GM18873 (cell line): ENCODE results near the gene HOXD4.

Source experiments
- ATAC-seq: cut with Tn5 transposase; IDR thresholded peaks from one replicate; pipeline ENCODE4 v1.9.1; 2021; ENCODE audit warnings: mild to moderate bottlenecking, moderate library complexity, moderate number of reproducible peaks; ENCODE audit not compliant: unreplicated experiment, low FRiP score

HOXD4 gene

DNA sequence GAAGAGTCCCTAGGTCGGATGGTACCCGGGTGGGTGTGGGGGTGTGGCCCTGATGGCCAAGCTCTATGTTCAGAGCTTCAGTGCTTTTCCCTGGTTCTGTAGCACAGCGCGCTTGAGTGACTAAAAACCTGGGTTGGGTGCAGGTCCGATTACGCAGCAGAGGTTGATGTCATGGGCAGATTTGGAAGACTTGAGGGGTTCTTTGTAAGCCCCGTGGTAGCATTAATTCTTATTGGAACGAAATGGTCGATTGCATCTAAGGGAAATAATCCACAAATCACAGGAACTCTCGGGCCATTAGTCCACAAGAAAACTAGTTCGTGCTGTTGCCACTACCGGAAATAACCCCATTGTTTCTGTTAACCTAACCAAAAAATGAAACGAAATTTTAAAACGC lies 12.8 kb upstream of the HOXD4 start:
- ATAC-seq: no peak

DNA sequence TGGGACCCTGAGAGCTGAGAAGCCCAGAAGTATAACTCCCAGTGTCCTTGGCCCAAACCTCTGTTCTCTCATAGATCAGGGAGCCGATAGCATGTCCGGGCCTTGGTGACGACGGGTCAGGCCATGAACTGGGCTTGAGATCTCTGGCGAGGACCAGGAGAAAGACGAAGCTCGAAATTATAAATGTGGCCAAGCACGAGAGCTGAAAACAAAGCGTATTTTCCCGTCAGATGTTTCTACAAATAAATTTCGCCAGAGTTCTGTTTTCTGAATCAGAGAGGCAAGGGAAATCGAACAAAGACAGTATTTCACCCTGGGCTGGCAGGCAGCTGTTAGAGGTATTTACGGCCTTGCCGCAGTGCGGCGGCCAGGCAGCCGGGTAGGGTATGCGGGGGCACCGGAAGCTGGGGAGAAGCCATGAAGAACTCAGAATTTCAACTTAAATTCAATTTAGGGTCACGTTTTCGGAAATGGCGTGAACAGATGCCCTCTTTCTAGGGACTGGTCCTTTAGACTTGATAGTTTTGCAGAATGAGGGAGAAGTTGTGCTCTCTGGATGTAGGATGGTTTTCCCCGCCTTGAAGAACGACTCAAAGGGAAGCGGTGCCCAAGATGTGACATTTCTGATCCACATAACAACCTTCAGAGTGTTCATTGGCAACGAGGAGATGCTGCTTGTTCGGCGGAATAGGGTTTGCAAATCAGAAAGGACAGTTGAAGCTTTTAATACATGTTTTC lies 12.3 kb upstream of the HOXD4 start:
- no peak for ATAC-seq

DNA sequence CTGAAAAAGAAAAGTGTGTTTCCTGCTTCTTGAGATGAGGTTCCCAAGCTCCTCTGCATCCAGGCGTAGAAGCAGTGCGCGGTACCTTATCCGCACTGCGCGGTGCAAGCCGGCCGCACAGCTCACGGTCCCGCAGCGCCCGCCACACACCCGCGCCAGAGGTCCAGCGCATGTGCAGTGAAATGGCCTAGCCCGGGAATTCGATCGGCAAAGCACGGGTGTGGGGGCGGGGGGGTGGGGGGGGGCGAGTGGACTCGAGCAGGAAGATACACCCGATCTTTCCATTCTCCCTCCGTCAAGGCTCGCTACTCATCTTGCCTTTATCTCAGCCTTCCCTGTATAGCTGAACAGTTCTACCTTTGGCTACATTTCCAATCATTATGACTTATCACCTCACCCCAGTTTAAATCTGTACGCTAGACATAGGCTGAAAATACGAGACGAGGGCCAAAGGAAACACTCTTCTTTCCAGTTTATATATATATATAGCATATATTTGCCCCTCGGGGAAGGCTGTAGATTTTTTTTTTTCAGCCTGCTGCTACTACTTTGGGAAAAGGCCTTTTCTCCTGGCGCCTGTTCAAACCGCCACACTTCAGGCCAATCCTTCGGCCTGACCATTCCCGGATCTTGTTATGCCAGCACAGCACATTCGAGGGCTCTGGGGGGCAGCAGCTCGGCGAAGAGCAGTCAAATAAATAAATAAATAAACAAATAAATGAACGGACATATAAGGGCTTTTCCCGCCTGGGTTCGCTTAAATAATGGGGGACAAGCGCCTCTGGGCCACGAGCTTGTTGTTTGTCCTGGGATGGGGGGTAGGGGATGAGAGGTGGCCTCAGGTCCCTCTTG lies 11.5 kb upstream of the HOXD4 start:
- no peak for ATAC-seq

DNA sequence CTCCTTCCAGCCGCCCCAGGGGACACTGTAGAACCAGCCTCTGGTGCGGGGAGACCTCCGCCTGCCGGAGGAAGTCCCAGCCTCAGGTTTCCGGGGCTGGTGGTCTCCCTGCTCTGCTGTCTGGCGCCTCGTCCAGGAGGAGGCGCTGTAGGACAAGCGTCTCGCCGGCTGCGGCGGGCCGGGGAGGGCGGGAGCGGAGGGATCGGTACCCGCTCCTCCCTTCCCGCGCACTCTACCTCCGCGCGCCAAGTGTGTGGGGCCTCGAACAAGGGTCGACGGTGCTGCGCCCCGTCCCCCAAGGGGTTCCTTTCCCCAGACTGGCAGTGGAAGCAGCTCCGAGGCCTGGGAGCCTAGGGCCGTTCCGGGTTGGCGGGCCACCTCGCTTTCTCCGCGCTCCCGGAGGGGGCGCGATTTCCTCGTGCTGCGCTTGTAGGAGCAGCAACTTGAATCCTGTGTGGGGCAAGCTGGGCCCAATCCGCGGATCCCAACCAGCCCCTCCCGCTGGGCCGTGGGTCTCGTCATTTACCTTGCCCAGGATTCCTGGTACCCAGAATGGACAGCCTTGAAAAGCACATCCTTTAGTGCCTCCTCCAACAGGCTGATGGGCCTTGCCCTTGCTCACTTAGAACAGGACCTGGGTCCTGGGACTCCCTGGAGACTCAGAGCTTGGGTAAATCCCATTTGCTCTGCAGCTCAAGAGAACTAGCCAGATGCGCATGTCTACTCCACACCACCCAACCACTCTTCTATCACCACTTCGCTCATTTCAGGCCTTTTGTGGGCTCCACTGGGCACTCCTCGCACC lies 10.6 kb upstream of the HOXD4 start:
- peak; percentile 71 for ATAC-seq

DNA sequence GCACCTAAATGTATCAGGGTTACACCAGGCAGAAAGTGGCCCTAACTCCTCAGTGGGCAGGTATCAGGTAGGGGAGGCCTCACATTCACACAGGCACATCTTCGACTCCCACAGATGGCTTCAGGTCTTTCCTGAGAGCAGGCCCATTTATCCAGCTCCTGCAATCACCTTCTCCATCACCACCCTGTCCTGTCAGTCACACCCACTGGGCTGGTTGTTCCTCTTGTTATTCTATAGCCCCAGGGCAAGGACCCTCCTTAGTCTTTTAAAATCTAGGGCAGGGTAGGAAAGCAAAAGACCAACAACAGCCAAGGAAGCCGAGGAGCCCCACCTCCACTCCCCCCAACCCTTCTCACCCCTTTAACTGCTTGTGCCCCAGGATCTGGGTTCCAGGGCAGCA lies 9.1 kb upstream of the HOXD4 start:
- no peak for ATAC-seq

DNA sequence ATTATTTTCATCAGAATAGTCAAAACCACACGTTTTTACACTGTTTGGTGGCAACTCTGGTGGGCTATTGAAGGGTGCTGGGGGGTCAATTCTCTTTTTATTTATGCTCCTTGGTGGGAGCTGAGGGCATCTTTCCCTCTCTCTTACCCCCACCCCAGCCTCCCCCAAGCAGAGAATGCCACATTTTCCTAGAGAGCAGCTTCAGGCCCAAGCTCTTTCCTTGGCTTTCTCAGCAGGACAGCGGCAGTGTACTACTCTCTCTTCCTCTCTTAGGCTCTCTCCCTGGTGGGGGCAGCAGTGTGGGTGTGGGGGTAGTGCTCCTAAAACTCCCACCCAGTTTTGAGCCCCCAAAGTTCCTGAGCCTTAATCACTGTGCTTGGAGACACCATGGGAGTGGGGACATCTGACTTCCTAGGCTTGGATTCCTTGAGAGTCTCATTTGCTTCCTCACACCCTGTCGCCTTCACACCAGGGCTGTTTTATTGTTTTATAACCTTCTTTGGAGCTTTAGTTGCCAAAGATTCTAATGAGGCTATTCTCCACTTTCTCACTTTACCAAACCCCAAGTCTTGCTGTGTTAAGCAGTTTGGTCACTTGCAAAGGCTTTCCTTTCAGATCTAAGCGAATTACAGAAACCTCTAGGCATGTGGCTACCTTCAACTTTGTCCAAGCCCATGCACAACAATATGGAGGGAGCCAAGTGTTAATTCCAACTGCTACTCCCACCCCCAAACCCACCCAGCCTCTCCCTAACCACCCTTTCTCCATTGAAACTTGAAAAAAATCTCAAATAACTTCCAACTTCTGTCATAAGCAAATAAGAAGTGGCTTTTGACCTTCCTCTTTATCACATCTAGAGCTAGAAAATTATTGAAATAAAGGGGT lies 6.0 kb upstream of the HOXD4 start:
- ATAC-seq: no peak

DNA sequence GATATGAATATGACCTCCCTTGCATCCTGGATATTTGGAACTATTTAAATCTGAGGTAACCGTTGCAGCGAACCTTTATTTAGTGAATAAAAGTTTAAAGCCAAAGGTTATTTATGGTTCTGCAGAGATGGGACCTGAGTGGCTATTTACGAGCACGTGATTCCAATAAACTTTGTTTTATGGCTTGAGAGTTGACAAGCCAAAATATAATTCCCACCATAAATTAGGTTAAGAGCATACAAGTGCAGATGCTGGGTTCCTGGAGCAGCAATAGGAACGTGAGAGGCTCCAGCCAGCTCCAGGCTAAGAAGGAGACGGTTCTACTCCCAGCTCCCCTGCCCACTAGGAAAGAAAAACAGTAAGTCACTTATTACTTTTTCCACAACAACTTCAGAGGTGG lies 5.2 kb upstream of the HOXD4 start:
- ATAC-seq: no peak

DNA sequence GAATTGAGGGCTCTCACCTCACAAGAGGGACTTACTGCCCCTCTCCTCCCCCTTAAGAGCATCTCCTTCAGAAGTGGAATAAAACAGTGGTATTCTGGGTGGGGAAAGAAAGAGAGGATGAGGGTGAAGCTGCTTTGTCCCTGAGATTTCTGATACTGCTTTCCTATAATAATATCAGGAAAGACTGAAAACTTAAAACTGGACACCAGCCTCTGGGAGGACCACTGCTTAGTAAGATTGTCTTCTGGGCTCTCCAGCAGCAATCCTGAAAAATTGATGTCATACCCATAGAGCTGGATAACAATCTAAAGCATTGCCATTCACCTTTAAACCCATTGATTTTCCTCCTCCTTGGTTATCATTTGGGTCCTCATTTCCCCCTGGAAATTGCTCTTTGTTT lies 4.7 kb upstream of the HOXD4 start:
- ATAC-seq: no peak

DNA sequence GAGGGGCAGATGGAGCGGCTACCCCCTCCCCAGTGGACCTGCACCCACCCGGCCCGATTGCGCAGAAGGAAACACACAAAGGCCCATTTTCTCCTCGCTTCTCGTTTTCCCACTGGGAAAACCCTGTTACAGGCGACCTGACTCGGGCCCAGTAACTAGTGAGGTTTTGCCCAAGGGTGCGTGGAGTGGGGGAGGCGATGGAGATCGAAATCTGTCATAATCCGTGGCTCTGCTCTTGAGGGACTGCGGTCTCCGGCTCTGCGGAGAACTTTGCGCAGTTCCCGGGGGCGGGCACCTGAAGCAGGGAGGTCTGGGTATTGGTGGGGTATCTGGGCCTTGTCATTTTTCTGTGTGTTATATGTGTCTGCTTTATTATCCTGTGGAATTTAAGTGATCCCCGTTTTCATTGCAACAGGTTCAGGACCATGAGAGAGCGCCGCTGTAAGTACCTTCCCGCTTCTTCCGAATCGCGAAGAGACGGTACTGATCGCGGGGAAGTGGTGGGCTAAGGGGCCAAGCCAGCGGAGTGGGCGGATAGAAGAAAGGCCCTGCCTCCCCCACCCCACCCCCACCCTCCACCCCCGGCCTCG lies 4.0 kb upstream of the HOXD4 start:
- no peak for ATAC-seq

DNA sequence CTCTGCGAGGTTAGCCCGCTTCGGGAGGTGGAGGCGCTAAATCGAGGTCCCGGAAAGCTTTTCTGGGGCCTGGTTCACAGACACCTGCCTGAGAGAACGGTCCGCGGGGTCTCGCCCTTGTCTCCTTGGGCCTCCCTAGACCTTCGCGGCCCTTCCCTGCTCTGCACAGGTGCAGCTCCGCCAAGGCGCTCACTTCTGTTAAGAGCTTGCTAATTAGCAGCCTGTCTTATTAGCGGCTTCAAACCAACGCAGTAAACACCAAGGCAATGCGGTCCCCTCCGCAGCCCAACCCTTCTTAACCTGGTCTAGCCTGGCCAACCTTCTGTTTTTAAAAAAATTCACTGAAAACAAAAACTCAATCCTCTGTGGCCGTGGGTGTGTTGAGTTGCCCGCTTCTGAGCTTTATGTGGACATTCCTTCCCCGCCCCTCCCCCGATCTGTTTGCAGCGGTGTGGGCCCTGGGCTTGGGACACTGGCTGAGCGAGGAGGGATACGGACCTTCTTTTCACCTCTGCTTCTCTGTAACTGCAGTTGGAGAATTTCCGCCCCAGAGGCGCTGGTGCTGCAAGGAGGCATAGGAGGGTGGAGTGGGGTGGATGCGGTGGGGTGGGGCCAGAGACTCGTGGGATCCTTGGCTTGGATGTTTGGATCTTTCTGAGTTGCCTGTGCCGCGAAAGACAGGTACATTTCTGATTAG lies 3.4 kb upstream of the HOXD4 start:
- no peak for ATAC-seq

DNA sequence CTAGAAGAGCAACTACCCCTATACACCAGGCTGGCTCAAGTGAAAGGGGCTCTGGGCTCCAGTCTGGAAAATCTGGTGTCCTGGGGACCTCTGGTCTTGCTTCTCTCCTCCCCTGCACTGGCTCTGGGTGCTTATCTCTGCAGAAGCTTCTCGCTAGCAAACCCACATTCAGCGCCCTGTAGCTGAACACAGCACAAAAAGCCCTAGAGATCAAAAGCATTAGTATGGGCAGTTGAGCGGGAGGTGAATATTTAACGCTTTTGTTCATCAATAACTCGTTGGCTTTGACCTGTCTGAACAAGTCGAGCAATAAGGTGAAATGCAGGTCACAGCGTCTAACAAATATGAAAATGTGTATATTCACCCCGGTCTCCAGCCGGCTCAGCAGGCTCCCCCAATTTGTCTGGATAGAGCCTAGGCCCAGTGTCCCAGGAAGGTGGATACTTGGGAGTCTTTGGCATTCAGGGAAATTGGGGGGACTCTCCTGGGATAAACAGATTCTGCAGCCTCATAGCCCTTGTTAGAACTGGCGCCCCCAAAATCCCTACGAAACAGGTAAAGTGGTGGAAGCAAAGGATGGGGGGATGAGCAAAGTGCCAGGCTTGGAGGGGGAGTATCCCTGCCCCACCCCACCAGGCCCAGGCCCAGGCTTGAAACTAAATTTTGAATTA lies 2.5 kb upstream of the HOXD4 start:
- no peak for ATAC-seq

DNA sequence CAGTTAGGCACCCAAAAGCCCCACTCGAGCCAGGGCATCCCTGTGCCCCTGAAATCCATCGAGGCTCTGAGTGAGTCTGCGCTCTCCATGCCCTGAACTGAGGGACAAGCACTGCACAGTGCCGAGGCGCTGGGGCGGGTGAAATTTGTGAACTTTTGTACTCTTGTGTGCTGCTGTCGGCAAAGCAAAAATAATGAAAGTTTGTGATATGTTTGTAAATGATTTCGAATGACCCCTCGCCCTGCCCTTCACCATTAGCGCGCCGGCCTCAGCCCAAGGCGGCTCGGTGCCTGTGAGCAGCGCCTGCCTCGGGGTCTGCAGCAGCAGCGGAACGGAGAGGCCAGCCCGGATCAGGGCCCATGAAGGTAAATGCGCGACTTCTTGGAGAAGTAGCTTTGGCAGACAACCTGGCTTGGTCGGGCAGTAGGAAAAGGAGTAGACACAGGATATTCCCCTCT lies 1.8 kb upstream of the HOXD4 start:
- ATAC-seq: no peak

DNA sequence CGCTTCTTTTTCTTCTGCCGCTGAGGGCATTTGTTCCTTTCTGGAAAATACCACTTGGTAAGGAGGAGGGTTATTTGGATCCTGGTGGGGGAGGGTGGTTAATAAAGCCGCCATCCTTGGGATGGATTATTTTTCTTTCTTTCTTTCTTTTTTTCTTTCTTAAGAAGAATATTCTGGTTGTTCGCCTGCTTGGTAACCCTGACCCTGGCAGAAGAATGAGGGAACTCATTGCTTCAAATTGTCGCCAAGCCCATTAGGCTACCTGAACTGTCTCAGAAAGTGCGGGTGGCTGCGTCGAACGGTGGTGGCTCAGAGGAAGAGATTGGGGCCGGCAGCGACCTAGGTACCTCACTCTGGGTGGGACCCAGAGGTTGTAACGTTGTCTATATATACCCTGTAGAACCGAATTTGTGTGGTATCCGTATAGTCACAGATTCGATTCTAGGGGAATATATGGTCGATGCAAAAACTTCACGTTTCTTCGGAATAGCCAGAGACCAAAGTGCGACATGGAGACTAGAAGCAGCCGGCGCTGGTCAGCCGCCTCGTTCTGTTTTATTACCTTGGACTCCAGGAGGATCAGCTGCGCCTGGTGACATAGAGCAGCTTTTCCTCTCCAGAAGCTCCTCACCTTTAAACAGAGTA lies 1.3 kb upstream of the HOXD4 start:
- ATAC-seq: no peak

DNA sequence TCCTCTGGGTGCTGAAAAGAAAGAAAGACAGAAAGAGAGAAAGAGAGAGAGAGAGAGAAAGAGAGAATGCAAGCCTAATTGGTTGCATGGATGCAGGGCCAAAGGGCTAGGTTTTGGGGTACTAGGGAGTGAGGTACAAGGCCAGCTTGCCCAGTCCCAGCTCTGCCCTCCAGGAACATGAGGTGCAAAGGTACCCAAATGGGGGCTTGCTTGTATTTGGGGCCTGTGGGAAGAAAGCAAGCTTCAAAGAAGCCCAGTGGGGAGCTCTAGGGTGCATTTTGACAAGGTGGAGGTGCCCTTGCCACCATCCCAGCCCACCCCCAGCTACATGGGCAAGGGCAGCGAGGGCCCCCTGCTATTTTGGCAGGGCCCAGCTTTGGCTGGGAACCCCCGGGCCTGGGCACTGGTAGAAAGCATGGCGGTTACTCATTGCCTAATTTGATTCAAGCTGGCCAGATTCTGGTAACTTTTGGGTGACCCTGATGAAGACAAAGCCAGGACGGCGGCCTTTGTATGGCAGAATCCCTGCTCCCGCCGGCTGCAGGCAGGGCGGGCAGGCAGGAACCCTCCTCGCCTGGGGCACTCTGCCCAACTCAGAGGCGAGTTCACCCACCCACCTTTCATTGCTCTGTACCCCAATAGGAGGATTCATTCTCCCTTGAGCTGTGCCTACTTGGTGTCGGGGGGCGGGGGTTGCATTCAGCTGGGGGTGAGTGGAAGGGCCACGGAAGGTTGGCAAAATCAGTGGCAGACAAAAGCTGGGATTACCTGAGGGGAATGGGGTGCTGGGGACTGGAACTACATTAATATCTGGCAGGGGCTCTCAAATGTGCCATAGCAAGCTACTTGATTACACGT lies 537 bp upstream of the HOXD4 start:
- no peak for ATAC-seq

DNA sequence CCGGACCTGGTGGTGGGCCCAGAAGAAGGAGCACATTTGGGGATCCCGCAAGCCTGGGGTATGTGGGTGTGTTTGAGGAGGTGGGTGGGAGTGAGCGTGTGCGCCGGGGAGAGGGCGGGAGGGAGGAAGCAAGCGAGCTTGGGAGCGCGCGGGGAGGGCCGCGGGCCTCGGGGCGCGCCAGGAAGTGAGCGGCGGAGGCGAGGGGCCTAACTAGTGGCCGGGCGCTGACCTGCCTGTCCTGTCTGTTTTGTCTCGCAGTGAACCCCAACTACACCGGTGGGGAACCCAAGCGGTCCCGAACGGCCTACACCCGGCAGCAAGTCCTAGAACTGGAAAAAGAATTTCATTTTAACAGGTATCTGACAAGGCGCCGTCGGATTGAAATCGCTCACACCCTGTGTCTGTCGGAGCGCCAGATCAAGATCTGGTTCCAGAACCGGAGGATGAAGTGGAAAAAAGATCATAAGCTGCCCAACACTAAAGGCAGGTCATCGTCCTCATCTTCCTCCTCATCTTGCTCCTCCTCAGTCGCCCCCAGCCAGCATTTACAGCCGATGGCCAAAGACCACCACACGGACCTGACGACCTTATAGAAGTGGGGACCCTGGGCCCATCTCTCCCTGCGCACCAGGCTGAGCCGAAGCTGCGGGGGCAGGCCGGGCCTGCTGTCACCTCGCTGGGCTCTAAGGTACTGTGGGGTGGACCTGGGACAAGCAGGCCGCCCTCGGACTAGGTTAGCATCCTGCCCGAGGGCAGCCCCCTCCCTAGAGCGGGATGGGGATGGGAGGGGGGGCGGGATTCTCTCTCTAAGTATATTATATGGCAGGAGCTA lies 1.2 kb downstream of the HOXD4 start:
- no peak for ATAC-seq

DNA sequence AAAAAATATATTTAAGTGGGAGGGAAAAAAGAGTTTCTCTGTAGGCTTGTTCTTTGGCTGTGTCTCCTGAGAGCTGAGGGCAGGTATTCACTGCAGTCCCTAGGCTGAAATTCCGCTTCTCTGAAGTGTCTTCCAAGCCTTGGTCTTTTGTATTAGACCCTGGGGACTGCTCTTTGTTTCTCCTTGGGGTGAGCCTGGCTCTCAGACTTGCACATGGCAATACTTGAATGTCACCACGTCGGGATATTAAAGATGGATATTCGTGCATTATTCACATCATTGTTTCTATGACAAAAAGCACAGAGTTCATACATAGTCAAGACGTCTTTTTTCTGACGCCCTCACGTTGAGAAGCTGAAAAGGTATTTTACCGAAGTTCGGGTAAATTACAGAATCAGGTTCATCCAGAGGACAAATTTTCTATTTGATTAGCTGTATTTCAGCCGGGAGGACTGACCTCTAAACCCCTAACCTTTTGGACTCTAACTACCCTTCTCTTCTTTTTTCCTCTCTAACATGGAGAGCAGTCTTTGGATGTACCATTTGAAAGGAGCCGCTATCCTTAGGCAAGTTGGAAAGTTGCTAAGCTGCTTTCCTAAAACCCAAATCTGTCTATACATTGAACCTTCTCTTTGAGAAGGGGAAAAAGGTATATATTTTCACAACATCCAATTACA lies 3.4 kb downstream of the HOXD4 start:
- ATAC-seq: no peak
